ENCODE measurements around the gene MGME1. TPM values are rescaled to one million over a fixed set of nuclear protein-coding genes. Genes with fewer than 3 reads are reported as not detected.

Gene MGME1, protein sequence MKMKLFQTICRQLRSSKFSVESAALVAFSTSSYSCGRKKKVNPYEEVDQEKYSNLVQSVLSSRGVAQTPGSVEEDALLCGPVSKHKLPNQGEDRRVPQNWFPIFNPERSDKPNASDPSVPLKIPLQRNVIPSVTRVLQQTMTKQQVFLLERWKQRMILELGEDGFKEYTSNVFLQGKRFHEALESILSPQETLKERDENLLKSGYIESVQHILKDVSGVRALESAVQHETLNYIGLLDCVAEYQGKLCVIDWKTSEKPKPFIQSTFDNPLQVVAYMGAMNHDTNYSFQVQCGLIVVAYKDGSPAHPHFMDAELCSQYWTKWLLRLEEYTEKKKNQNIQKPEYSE
- polyA plus RNA-seq (2012; ENCODE audit: insufficient read length, low read depth), result 10.4 TPM

DNA sequence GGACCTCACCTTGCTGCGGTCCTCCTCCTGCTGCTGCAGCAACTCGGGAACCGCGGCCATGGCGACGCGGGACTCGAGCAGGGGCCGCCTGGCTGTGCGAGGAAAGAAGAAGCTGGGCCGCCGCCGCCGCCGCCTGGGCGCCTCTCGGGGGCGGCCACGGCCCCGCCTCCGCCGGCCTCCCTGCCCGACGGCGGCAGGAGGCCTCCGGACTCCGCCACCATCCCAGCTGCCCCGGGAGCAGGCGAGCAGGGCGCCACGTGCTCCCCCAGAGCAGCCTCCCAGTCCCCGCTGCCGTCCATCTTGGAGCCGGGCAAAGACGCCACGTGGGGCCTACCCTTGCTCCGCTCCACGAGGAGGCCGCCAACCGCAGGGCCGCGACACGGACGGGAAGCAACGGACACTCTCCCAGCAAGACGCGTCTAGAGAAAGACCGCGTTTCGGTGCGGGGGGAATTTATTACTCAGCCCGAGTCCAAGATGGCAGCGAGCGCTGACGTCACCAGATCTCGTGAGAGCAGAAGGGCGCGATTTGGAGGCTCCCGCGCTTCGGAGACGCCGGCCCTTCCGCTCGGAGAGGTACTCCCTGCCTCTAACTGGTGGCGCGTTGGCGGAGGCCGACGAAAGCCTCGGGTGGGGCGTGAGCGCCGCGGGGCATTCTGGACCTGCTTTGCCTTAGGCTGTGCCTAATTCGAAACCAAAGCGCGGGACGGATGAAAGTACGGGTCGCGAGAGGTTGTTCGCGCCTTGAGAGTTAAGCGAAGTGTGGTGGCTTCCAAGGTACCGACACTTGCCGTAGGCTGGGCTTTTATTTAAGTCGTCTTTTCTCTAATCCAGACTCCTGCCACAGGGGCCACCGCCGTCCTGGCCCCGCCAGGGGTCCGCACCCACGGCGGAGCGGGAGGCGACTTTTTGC is at the start of gene MGME1, which contains the start of gene SNX5:
MGME1 (plus strand) TSS at position 653 of the 912 bp plus-strand sequence. CDS start 842 bp downstream, outside the sequence.
SNX5 (minus strand) TSS at position 429 of the 912 bp plus-strand sequence; CDS start at position 60, 369 bp downstream.
- TF ChIP-seq, protein P1, sequence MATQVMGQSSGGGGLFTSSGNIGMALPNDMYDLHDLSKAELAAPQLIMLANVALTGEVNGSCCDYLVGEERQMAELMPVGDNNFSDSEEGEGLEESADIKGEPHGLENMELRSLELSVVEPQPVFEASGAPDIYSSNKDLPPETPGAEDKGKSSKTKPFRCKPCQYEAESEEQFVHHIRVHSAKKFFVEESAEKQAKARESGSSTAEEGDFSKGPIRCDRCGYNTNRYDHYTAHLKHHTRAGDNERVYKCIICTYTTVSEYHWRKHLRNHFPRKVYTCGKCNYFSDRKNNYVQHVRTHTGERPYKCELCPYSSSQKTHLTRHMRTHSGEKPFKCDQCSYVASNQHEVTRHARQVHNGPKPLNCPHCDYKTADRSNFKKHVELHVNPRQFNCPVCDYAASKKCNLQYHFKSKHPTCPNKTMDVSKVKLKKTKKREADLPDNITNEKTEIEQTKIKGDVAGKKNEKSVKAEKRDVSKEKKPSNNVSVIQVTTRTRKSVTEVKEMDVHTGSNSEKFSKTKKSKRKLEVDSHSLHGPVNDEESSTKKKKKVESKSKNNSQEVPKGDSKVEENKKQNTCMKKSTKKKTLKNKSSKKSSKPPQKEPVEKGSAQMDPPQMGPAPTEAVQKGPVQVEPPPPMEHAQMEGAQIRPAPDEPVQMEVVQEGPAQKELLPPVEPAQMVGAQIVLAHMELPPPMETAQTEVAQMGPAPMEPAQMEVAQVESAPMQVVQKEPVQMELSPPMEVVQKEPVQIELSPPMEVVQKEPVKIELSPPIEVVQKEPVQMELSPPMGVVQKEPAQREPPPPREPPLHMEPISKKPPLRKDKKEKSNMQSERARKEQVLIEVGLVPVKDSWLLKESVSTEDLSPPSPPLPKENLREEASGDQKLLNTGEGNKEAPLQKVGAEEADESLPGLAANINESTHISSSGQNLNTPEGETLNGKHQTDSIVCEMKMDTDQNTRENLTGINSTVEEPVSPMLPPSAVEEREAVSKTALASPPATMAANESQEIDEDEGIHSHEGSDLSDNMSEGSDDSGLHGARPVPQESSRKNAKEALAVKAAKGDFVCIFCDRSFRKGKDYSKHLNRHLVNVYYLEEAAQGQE (IDR thresholded peaks at IDR 0.05; ENCODE audit: insufficient read depth in 1 of 2, low read depth in 2 of 2, low read length in 2 of 2), result peak; percentile 12 to 23; a peak in 1 of 4 replicates
- peak; percentile 84 for TF ChIP-seq TAF1 (IDR thresholded peaks at IDR 0.05; ENCODE audit: borderline replicate concordance, insufficient read depth, low read length)
- TF ChIP-seq POLR2AphosphoS5 (IDR thresholded peaks at IDR 0.05; ENCODE audit: low read depth, low read length), result peak; percentile 95
- TF ChIP-seq SIN3A (IDR thresholded peaks at IDR 0.05; ENCODE audit: borderline replicate concordance, insufficient read depth, low read length), result peak; percentile 37; the same call in 1 of the 2 replicates
- TF ChIP-seq FOXP2 (optimal IDR thresholded peaks at IDR 0.05; ENCODE audit: borderline replicate concordance, extremely low read depth, extremely low read length, insufficient read depth), result peak; percentile 49

DNA sequence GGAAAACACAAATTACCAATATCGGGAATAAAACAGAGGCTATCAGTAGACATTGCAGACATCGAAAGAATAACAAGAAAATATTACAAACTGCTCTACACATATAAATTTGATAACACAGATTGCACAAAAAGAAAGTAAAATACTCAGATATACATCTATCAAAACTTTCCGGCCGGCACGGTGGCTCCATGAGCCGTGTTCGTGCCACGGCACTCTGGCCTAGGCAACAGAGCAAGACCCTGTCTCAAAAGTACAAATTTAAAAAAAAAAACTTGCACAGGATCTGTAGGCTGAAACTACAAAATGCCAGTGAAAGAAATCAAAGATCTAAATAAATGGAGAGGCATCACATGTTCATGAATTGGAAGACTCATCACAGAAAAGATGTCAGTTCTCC is 49.7 kb upstream of the MGME1 start:
- TF ChIP-seq TAF1 (IDR thresholded peaks at IDR 0.05; ENCODE audit: borderline replicate concordance, insufficient read depth, low read length) (no peak), POLR2AphosphoS5 (IDR thresholded peaks at IDR 0.05; ENCODE audit: low read depth, low read length) (no peak), FOXP2 (optimal IDR thresholded peaks at IDR 0.05; ENCODE audit: borderline replicate concordance, extremely low read depth, extremely low read length, insufficient read depth) (no peak), SIN3A (IDR thresholded peaks at IDR 0.05; ENCODE audit: borderline replicate concordance, insufficient read depth, low read length) (no peak)
- TF ChIP-seq, protein P1 (IDR thresholded peaks at IDR 0.05; ENCODE audit: insufficient read depth in 1 of 2, low read depth in 2 of 2, low read length in 2 of 2), result no peak

DNA sequence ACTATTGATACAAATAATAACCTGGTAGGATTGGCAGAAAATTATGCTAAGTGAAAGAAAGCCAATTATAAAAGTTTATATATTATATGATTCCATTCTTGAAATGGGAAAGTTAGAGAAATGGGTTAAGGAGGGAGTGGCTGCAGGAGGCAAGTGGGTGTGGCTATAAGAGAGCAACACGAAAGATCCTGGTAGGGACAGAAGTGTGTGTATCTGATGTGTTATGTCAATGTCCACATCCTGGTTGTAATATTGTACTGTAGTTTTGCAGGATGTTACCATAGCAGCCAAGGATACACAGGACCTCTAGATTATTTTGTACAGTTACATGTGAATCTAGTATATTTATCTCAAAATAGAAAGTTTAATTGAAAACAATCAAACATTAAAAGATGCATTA is 47.0 kb upstream of the MGME1 start:
- TF ChIP-seq SIN3A (IDR thresholded peaks at IDR 0.05; ENCODE audit: borderline replicate concordance, insufficient read depth, low read length), result no peak
- TF ChIP-seq POLR2AphosphoS5 (IDR thresholded peaks at IDR 0.05; ENCODE audit: low read depth, low read length), result no peak

DNA sequence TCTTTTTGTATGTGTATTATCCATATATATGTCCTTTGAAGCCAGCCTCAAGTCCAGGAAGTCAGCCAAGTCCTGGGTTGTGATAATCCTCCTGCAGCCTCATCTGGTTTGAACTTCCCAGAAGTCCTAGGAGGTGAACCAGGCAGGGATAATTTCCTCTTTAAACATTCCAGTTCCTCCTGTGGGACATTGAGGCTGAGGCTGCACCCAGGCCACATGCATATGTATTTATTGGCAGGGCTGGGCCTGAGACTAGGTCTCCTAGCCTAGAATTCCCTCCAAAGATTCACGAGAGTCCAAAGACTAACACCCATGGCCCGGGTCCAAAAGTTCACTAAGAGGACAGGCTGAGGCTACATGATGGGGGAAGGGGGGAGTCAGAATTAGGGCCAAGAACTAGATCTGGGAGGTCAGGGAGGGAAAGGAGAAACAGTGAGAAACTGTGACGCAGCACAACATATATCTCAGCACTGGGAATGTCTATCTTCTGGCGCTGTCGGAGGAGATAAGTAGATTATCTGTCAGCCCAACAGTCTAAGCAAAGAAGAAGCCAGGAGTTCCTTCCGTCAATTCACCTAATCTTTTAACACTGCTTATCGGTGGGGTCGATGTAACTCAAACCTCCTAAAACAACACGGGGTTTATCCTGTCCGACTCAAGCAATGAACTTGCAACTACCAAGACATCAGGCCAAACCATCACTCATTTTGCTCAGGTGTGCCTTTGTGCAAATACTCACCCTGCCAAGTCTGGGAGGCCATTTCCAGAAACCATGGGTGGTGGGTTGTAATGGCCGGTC is 43.5 kb upstream of the MGME1 start:
- TF ChIP-seq, protein P1 (IDR thresholded peaks at IDR 0.05; ENCODE audit: insufficient read depth in 1 of 2, low read depth in 2 of 2, low read length in 2 of 2), result no peak
- TF ChIP-seq POLR2AphosphoS5 (IDR thresholded peaks at IDR 0.05; ENCODE audit: low read depth, low read length) (no peak), SIN3A (IDR thresholded peaks at IDR 0.05; ENCODE audit: borderline replicate concordance, insufficient read depth, low read length) (no peak), FOXP2 (optimal IDR thresholded peaks at IDR 0.05; ENCODE audit: borderline replicate concordance, extremely low read depth, extremely low read length, insufficient read depth) (no peak), TAF1 (IDR thresholded peaks at IDR 0.05; ENCODE audit: borderline replicate concordance, insufficient read depth, low read length) (no peak)

DNA sequence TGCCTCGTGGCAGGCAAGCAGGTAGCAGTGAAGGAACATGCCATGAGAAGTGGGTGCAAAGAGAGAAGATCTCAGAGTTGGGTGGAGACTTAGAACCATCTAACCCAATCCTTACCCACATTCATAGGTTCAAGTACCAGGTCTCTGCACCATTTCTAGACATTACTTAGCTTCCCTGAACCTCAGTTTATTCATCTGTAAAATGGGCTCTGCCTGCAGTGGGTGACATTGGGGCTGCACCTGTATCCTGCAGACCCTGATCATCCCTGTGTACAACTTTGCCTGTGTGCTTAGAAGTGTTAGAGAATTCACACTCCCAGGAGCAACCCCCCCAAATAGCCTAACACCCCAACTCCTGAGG is 42.9 kb upstream of the MGME1 start:
- TF ChIP-seq POLR2AphosphoS5 (IDR thresholded peaks at IDR 0.05; ENCODE audit: low read depth, low read length), result no peak

All from PFSK-1 (cell line).